HG02884 (cell line): ENCODE results near the gene TRAF3.
"Not testable (repeated sequence)": the region's sequence is repeated elsewhere in the genome, so short reads cannot be mapped to it uniquely, and the experiment has no call there.

Source experiments
- ATAC-seq: cut with Tn5 transposase; IDR thresholded peaks from one replicate; pipeline ENCODE4 v1.9.1; 2021; ENCODE audit warnings: mild to moderate bottlenecking, moderate library complexity; ENCODE audit not compliant: unreplicated experiment

TRAF3 gene

DNA sequence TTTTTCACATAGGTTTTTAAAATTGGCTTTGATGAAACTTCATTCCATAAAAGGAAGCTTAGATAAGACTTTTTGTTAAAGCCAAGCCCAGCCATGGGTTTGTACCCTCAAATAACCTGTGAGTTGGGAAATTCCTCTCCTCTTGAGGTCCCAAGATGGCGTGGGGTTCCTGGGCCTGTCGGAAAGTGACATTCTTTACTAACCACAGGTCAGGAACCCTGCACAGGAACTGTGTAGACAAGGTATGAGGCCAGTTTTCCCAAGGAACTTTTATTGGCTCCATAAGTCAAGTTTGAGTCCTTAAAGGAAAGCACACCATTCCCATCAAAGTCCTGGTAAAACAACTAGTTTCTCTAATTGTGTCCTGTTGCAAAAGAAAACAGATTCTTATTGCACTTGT lies 80.2 kb downstream of the TRAF3 start:
- ATAC-seq, result no peak

GRCh38 chr14:102859911-102860310 lies 82.7 kb downstream of the TRAF3 start:
- no peak for ATAC-seq

DNA sequence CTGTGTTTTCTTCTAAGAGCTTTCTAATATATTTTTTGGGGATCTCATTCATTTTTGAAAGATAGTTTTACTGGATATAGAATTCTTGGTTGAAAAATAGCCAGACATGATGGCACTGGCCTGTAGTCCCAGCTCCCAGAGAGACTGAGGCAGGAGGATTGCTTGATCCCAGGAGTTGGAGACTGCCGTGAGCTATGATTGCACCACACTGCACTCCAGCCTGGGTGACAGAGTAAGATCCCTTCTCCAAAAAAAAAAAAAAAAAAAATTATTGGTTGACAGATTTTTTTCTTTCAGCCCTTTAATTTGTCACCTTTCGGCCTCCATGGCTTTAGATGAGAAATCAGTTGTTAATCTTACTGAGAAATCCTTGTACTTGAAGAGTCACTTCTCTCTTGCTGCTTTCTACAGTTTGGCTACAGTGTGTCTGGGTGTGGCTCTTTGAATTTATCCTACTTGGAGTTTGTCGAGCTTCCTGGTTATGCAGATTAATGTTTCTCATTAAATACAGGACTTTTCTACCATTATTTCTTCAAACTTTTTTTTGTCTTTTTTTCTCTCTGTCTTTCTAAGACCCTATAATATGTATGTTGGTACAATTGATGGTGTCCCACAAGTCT lies 85.0 kb downstream of the TRAF3 start:
- no peak for ATAC-seq

DNA sequence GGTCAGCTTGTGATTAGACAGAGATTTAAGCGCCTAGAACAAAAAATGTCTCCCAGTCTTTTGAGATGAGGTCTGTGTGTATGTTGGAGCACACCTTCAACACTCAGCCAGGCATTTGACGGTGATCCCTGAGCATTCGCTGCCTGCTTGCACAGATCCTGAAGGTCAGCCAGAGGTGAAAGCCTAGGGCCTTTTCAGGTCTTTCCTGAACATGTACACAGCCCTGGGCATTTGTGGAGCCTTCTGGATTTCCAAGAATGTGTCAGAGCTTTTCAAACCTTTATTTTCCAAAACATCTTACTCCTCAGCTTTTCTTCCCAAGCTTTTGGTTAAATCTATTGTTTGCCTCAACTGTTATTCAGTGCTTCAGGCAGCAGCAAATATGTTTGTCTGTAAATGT lies 86.1 kb downstream of the TRAF3 start:
- no peak for ATAC-seq

DNA sequence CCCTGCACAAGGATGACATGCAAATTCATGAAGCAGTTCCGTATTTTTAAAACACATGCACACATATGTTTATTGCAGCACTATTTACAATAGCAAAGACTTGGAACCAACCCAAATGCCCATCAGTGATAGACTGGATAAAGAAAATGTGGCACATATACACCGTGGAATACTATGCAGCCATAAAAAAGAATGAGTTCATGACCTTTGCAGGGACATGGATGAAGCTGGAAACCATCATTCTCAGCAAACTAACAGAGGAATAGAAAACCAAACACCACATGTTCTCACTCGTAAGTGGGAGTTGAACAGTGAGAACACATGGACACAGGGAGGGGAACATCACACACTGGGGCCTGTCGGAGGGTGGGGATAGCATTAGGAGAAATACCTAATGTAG lies 88.7 kb downstream of the TRAF3 start:
- ATAC-seq, result not testable (repeated sequence)

DNA sequence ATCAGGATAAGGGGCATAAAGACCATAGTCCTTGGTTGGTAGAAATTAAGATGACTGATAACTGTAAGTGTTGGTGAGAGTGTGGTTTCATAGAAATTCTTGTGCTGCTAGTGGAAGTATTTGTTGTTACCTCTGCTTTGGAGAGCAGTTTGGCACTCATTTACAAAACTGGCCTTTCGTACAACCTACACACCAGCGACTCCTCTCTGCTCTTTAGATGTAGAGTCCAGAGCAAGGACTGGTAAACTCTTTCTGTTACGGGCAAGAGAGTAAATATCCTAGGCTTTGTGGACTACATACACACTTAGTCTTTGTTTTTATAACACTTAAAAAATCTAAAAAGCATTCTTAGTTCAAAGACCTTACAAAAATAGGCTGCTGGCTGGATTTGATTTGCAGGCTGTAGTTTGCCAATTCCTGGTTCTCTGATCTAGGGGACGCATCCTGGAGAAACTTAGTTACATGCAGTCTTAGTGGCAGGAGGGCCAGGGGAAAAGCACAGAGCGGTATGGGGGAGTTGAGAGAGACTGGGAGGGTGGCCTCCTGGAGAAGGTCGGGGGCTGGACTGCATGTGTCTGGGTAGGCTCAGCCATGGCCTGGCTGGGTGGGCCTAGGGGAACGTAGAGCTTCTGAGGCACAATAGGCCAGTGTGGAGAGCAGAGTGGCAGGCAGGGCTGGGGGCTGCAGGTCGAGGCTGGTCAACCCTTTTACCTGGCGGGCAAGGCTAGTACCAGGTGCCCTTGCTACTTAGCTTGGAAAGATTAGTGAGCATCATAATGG lies 89.9 kb downstream of the TRAF3 start:
- no peak for ATAC-seq

DNA sequence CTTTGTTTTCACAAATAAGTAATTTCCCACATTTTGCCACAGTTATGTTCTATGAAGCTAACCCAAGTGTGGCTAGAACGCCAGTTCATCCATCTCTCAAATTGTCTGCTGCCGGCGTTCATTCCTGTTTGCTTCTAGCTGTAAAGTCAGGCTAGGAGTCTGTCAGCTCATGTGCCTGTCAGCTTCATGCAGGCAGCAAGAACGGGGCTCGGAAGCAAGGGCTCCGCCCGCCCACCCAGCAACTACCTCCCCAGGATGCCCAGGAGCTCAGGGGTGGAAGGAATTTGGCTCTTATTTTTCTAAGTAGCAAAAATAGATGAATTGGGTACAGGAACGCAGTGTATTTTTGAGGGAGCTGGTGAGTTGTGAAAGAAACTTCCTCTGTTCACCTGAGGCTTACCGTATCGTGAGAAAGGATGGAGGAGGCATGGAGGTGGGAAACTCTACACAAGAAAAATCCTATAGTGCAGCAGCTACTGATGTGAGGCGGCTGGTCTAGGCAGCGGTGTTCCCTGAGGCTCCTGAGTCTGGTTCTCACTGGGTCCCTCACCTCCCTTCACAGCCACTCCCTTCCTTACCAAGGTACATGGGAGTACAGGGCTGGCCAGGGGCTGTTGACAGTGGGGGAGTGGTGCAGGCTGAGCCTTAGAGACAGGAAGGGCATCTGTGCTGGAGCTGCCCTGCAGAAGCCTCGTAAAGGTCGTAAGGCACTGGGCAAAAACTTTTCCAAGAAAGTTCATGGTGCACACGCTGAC lies 90.8 kb downstream of the TRAF3 start:
- no peak for ATAC-seq

- no peak for ATAC-seq
Measured at GRCh38 chr14:102868956-102869547, 91.8 kb downstream of the TRAF3 start.

- ATAC-seq, result no peak
Measured at GRCh38 chr14:102870246-102870645, 93.0 kb downstream of the TRAF3 start.

DNA sequence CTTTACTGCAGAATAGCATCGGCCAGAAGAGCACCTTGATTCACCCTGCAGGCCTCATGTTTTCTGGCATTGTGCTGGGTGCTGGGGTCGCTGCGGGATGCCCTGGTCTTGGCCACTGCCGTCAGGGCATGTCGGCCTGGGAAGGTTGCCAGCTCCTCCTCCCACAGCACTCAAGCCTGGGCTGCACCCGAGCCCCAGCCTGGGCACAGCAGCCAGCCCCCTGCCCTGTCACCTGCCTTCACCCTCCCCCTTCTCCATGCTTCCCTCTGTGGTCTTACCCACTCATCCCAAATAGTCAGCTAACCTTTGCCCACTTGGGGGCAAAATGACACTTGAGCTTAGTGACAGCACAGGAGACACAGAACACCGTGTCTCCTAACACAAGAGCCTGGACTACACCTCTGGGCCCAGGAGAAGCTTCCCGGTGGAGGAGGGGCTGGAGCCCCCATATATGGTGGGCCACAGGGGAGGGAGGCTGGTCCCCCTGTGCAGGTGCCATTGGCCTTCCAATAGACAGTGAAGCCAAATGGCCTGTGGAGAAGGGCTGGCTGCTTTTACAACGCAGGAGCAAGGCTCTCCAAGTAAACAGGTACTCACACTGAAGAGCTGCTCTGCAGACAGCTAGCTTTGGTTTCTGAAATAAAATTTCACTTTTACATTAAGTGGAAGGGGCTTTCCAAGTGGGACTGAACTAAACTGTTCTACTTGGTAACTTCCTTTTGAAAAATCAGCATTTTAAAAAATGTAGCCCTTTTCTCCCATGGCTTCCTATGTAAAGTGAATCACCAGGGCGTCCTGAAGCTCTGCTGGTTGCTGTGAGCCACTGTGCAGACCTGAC lies 94.0 kb downstream of the TRAF3 start:
- ATAC-seq, result no peak

DNA sequence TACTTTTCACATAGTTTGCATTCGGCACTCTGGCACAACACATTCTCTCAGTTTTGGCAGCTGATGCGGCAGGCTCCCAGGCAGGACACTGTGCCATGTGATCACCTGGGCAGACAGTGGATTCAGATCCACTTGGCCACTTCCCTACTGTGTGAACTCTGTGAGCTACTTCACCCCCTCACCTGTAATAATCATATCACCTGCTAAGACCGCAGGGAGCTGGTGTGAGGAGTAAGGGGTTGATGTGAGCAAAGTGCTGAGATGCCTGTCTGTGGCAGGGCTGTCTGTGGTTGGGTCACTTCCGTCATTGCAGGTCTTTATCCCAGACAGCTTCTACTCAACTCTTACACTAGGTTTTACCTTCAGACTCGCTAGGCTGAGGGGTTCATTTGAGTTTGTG lies 94.8 kb downstream of the TRAF3 start:
- no peak for ATAC-seq

DNA sequence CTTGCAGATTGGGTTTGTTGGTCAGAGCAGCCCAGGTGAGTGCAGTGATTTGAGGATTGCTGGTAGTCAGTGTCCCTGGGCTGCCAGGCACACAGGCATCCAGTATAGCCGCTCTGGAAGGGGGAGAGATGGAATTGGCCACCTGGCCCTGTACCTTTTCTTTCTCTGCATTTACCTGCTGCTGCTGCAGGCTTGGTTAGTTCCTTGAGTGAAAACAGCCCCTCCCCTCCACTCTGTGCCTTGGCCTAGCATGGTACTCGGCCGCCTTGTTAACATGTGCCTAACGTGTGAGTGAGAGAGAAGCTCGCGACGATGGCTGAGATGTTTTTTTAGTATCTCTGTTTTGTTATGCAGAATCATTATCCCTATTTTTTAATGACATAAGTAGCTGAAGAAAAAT lies 95.9 kb downstream of the TRAF3 start:
- ATAC-seq, result no peak

DNA sequence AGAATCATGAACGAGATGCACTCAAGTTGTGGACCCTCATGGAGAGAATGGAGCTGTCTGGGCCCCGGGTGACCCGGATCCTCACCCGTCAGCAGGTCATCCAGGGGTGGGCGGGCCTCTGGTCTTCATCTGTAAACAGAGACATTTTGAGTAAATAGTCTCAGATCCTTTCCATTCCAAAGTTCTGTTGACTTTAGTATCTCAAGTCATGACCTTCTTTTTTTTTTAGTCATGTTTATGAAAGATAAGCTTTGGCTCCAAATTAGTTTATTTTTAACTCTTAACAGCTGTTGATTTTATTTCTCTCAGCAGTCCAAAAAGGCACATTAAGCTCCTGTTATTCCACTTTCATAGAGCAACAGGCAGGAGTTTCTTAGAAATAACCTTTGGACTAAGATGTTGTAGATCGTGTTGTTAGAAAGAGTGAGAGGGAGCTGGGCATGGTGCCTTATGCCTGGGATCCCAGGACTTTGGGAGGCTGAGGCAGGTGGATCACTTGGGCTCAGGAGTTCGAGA lies 96.4 kb downstream of the TRAF3 start:
- ATAC-seq, result no peak

GRCh38 chr14:102875652-102876051 lies 98.4 kb downstream of the TRAF3 start:
- no peak for ATAC-seq

DNA sequence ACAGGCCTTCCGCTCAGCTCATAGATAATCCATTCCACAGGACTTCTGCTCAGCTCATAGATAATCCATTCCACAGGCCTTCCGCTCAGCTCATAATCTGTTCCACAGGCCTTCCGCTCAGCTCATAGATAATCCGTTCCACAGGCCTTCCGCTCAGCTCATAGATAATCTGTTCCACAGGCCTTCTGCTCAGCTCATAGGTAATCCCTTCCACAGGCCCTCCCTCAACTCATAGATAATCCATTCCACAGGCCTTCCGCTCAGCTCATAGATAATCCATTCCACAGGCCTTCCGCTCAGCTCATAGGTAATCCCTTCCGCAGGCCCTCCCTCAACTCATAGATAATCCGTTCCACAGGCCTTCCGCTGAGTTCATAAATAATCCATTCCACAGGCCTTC lies 100.3 kb downstream of the TRAF3 start:
- not testable (repeated sequence) for ATAC-seq

- ATAC-seq, result no peak
Measured at GRCh38 chr14:102878174-102878969, 101.1 kb downstream of the TRAF3 start.

DNA sequence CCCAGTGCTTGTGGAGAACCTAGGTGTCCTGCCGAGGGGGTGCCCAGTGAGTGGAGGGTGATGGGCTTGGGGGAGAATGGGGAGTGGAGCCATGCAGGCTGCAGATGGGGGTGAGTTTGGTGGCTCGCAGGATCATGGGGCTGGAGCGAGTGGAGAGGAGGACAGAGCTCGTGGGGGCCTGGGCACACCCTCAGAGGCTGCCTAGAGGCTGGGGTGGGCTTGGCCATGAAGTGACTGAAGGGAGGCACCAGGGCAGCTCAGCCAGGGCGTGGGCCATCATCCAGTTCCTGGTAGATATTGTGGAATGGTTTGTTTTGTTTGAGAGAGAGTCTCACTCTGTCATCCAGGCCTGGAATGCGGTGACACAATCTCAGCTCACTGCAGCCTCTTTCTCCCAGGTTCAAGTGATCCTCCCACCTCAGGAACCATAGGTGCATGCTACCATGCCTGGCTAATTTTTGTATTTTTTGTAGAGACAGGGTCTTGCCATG lies 101.8 kb downstream of the TRAF3 start:
- no peak for ATAC-seq

DNA sequence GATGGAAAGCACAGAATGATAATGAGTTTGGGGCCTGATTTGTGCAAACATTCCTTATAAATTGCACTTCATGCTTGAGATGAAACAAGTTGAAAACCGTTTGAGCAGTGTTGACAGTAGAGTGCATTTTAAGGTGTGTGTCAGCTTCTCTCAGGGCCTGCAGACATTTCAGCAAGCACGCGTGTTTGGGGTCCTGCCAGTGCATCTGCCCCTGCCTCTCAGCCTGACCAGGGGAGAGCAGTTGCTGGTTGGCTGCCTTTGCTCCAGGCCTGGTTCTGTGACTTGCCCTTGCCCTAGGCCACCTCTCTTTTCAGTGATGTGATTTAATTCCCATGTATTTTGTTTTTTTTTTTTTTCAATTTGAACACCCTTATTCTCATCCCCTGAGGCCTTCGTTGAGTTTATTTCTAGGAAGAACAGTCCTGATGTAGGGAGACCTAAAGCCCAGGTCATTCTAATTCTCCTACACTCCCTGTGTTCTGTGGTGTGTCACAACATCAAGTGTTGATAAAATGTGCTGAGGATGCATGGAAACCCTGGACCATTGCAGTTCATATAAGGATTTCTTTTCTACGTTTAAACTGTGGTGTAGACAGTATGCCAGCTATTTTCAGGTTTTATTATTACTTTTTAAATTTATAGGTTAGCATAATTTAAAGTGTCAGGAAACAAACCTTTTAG lies 105.1 kb downstream of the TRAF3 start:
- ATAC-seq, result no peak

DNA sequence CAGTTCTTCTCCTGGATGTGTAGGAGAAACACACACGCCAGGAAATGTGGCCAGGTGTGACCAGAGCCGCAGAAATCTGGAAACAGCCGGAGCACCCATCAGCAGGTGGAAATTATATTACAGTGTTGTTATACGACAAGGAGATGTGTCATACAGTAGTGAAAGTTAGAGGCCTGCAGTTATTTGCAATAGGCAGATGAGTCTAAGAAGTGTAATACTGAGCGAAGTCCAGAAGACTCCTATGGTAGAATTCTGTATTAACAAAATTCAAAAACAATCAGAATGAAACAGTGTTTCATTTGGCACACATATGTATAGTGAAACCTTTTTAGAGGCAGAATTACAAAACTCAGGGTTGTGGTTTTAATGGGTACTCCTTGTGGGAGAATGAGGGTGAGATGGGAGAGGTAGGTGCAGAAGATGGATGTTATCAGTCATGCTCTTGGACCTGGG lies 105.9 kb downstream of the TRAF3 start:
- ATAC-seq, result no peak
